Urothelium cell line (cell line): ENCODE data around the gene PIM3.

Experiments
- DNase-seq: peaks from one replicate; pipeline ENCODE4 v3.0.0; 2011; ENCODE audit warnings: low spot score, mixed read lengths
- FAIRE-seq: peaks from 2 replicates; lab custom pipeline; 2011; peaks lifted over from hg19 to GRCh38; lab: Jason Lieb, UNC

PIM3 gene

DNA sequence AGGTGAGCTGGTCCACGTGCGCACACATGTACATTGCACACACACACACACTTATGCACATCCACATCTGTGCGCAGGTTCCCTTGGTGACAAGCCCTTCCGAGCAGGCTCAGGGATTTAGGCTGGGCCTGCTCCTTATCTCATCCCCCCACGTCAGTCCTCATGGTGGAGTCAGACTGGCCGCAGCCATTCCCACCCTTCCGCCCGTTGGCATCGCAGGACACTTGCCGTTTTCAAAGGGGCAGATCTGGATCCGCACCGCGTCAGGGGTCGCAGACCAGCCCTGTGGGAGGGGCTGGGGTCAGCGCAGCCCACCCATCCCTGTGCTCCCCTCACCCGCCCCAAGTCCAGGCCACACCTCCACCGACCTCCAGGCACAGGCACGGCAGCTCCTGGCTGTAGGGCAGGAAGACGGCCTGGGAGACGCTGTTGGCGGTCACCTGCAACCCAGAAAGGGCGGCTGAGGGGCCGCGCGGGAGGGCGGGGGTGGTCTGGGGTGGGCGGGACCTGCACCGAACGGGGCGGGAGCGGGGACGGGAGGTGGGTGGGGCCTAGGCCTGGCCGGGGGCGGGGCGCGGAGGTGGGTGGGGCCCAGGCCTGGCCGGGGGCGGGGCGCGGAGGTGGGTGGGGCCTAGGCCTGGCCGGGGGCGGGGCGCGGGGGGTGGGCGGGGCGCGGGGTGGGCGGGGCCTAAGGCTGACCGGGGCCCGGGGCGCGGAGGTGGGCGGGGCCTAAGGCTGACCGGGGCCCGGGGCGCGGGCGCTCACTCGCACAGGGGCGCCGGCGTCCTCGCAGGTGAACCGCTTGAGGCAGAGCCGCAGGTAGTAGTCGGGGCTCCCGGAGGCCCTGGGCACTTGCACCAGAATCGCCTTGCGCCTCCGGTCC lies 38.7 kb downstream of the PIM3 start:
- no peak for FAIRE-seq

DNA sequence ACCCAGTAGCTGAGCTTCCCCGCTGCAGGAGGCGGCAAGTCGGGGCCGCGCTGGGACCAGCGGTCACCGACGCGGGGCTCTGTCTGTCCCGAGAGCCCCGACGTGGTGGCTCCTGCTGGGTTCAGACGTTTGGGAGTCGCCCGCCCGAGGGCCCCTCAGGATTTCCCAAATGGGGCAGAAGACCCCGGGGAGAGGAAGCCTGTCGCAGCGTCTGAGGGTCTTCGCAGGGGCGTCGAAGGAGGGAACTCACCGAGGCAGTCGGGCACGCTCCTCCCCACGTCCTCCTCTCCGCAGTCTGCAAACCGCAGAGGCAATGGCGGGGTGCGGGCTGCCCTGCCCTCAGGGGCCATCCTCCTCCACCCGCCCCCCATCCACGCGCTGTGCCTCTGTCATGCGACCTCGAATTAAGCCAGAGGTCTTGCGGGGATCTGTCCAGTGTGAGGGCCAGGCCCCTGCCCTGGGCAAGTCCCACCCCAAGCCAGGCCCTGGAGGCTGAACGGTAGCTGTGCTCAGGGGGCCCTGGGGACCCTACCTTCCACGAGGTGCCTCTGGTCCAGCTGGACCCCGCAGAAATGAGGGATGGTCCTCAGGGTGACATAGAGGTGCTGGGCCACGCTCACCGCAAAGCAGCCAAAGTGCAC lies 39.5 kb downstream of the PIM3 start:
- no peak for DNase-seq
- peak; percentile 55 for FAIRE-seq

More for the DNA sequence above, 38.7 kb downstream of the PIM3 start:
- no peak for DNase-seq

DNA sequence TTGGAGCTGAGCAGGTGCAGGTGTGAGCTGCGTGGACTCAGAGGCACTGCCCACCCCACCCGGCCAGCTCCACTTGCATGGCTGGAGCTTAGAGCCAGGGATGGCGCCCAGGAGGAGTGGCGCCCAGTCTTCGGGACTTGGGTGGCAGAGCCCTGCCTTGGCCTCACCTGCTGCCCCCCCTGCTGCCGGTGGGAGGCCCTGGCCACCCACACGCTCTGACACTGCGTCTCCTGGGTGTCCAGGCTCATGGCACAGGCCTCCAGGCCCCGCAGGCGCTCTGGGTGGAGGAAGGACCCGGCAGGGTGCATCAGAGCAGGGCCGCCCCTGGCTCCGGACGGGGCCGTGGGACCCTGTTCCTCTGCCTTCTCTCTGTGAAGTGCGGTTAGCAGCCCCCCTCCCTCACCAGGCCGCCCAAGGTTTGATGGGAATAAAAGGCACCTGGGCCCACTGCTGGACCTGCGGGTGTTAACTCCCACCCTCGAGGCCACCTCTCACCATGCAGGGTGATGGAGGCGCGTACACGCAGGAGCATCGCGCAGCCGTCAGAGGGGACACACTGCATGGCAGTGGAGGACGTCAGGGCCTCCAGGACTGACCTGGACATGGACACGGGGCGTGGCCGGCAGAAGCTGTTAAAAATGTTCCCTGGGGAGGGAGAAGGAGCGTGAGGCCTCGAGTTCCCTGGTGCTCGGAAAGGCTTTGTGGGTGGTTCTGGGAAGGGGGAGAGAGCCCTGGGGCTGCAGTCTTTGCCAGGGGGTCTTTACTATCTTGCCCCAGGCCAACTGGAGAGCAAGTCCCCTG lies 40.2 kb downstream of the PIM3 start:
- FAIRE-seq (no peak), DNase-seq (no peak)

GRCh38 chr22:50001388-50002231 lies 41.0 kb downstream of the PIM3 start:
- DNase-seq (no peak), FAIRE-seq (no peak)

- DNase-seq (no peak), FAIRE-seq (no peak)
These were observed 42.2 kb downstream of the PIM3 start for GRCh38 chr22:50002791-50003190.

GRCh38 chr22:50004918-50005317 lies 44.3 kb downstream of the PIM3 start:
- no peak for FAIRE-seq
- no peak for DNase-seq

GRCh38 chr22:50007057-50007511 lies 46.5 kb downstream of the PIM3 start:
- DNase-seq (no peak), FAIRE-seq (no peak)

GRCh38 chr22:50008151-50009040 lies 47.8 kb downstream of the PIM3 start:
- DNase-seq (no peak), FAIRE-seq (no peak)

DNA sequence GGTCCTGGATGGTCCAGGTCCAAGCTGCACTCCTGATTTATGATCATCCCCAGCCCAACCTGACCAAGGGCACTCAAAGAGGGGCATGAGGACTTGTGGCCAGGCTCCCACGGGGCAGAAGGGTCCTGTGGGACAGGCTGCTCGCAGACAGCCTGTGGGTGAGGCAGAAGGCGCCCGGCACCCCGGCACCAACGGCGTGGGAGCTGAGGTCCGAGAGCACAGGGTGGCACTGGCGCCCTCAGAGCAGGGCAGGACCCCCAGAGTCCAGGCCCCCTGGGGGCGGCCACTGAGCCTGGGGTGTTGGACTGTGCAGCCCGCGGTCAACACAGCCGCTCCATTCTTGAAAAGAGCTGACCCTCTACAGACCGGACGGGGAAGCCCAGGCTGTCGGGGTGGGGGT lies 48.7 kb downstream of the PIM3 start:
- FAIRE-seq = no peak

DNA sequence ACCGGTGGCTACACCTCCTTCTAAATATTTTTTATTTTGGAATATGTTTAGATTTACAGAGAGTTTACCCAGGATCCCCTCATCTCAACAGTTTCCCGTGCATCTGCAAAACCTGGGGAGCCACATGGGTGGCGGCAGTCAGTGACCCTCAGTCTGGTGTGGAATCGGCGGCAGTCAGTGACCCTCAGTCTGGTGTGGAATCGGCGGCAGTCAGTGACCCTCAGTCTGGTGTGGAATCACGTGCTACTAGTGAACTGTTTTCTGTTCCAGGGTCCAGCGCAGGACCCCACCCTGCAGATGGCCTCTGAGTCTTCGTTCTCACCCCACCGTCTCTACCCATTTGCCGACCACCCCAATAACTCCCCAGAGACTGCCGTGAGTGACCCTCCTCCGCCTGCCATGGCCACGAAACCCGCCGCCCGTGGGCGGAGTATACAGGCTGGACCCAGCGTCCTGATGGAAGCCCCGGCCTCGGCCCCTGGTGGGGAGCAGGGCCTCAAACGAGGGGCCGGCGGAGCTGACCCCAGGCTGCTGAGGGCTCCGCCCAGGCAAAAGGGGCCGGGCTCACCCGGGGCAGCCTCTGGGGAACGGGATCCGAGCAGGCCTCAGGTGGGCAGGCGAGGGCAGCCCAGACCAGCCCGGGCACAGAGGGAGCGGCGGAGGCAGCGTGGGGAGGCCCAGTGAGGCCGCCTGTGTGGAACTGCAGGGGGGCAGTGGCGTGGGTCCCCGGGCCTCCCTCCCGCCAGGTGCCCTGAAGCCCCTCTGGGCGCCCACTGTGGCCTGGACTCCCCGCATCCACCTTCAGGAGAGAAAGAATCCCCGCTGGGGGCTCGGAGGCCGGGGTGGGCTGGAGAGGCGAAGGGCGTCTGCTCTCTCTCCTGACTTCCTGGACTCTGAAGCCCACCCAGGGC lies 49.4 kb downstream of the PIM3 start:
- no peak for DNase-seq
- peak; percentile 99 for FAIRE-seq

More for the DNA sequence above, 48.7 kb downstream of the PIM3 start:
- DNase-seq = no peak

DNA sequence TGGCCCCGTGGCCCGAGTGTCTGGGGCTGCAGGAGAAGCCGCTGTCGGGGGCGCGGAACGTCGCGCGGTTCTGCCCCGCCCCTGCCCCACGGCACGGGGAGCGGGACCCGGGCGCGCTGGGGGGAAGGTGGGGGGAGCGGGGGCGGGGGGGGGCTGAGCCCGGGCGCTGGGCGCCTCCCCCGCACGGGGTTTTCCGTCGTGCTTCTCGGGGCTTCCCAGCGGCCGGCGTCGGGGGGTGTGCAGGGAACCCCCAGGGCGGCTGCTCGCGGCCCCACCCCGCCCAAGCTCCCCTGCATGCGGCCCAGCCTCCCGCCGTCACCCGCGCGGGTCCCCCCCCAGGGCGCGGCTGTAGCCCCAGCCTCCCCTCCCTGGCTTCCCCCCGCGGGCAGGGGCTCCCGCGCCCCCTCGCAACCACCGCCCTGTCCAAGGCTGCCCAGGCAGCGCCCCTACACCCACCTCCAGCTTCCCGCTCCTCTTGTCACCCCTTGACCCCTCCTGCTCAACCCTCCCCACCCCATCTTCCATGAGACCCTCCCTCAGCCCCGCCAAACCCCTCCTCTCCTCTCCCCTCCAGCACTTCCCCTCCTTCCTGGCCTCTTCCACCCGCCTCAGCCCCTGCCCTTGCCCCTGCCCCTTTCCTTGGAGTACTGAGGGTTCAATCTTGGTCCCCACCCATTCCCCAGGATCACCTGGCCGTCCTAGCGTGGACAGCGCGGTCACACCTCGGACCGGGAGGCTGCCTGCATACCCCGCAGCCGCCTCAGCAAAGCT lies 50.3 kb downstream of the PIM3 start:
- FAIRE-seq = no peak
- DNase-seq = no peak

- DNase-seq (no peak), FAIRE-seq (no peak)
These were observed 51.1 kb downstream of the PIM3 start for GRCh38 chr22:50011447-50012210.

DNA sequence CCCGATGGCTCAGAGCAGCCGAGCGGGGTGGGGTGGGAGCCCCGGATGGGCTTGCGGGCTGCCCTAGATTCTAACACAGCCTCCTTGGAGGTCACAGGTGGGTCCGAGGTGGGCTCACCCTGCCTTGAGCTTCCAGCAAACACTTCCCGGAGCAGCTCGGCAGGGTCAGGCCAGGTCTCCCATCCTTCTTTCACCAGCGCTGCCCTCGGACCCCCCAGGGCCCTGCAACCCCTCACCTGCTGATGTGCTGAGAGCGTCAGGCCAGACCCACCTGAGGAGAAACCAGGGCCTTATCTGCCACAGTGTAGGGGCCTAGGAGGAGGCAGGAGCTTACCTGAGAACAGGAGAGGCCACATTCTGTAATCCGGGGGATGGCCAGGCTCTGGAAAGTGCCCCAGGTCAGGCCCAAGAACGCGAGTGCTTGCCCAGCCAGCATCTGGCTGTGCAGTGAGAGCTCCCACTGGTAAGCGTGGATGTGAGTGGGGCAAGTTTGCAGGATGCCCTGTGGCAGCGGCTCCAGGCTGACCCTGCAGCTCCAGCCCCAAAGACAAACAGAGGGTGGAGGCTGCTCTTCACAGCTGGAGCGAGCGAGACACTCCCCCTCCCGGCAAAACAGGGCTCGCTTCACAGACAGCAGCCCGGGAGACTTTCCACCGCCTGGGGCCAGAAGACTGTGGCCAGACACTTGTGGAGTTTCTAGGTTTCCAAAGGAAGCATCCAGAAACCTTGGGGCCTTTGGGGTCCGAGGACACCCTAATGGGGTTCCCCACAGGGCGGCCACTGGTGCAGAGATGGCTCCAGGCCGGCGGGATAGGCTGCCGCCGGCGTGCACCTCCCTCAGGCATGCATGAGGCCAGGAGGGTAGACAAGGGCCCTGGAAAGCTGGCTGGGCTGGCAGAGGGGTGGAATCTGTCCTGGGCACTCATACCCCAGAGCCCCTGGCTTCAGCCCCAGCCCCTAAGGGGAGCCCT lies 51.9 kb downstream of the PIM3 start, which contains the start of gene IL17REL:
Gene IL17REL, minus strand, starts transcription at position 555 of the 971 bp plus-strand sequence. Its CDS starts 119 bp downstream, at position 436.
- DNase-seq = no peak
- no peak for FAIRE-seq
